GM21529 (cell line): ENCODE data around the gene SORBS1.

Source experiments
- ATAC-seq: cut with Tn5 transposase; IDR thresholded peaks from one replicate; pipeline ENCODE4 v1.9.1; 2021; ENCODE audit not compliant: unreplicated experiment

The SORBS1 gene

GRCh38 chr10:95279042-95279820 lies 281.9 kb downstream of the SORBS1 start:
- peak; percentile 42 for ATAC-seq

GRCh38 chr10:95278061-95278988 lies 282.8 kb downstream of the SORBS1 start:
- no peak for ATAC-seq

GRCh38 chr10:95277614-95278013 lies 283.6 kb downstream of the SORBS1 start:
- no peak for ATAC-seq

- no peak for ATAC-seq
Measured at GRCh38 chr10:95277201-95277570, 284.0 kb downstream of the SORBS1 start.

GRCh38 chr10:95276367-95277200 lies 284.6 kb downstream of the SORBS1 start:
- ATAC-seq = no peak

GRCh38 chr10:95275726-95276366 lies 285.3 kb downstream of the SORBS1 start:
- ATAC-seq = no peak

- ATAC-seq = no peak
Measured at GRCh38 chr10:95273393-95274312, 287.5 kb downstream of the SORBS1 start.

GRCh38 chr10:95268438-95268837 lies 292.7 kb downstream of the SORBS1 start:
- ATAC-seq = no peak

- no peak for ATAC-seq
Measured at GRCh38 chr10:95267251-95267650, 293.9 kb downstream of the SORBS1 start.

GRCh38 chr10:95266674-95267095 lies 294.5 kb downstream of the SORBS1 start:
- ATAC-seq = peak; percentile 94

GRCh38 chr10:95265572-95265971 lies 295.6 kb downstream of the SORBS1 start:
- no peak for ATAC-seq

- no peak for ATAC-seq
Measured at GRCh38 chr10:95264227-95265051, 296.7 kb downstream of the SORBS1 start.

GRCh38 chr10:95263864-95264226 lies 297.3 kb downstream of the SORBS1 start:
- no peak for ATAC-seq

GRCh38 chr10:95262763-95263518 lies 298.2 kb downstream of the SORBS1 start:
- ATAC-seq = no peak

GRCh38 chr10:95261926-95262325 lies 299.2 kb downstream of the SORBS1 start:
- ATAC-seq = no peak
